PC-9 (cell line): ENCODE data around the gene VAV3.

ENCODE experiments used
- EZH2 ChIP-seq: fragments of 200-600 bp; sonication (generic); IDR thresholded peaks from 2 replicates; pipeline ENCODE4 v1.8.0; 2017; ENCODE audit warnings: antibody characterized with exemption, low read depth
- TF ChIP-seq, protein P1 (sequence below): fragments of 200-600 bp; sonication (generic); conservative IDR thresholded peaks from 2 replicates; pipeline ENCODE4 v1.6.1; 2017; ENCODE audit warnings: mixed run types, antibody characterized with exemption, mild to moderate bottlenecking, moderate library complexity

- TF ChIP-seq, protein P1, sequence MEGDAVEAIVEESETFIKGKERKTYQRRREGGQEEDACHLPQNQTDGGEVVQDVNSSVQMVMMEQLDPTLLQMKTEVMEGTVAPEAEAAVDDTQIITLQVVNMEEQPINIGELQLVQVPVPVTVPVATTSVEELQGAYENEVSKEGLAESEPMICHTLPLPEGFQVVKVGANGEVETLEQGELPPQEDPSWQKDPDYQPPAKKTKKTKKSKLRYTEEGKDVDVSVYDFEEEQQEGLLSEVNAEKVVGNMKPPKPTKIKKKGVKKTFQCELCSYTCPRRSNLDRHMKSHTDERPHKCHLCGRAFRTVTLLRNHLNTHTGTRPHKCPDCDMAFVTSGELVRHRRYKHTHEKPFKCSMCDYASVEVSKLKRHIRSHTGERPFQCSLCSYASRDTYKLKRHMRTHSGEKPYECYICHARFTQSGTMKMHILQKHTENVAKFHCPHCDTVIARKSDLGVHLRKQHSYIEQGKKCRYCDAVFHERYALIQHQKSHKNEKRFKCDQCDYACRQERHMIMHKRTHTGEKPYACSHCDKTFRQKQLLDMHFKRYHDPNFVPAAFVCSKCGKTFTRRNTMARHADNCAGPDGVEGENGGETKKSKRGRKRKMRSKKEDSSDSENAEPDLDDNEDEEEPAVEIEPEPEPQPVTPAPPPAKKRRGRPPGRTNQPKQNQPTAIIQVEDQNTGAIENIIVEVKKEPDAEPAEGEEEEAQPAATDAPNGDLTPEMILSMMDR = no peak
- no peak for TF ChIP-seq EZH2
Observed at GRCh38 chr1:107807405-107807804, 157.6 kb downstream of the VAV3 start.
